Liver (tissue), 3 donors: ENCODE results near the gene SPSB1.

Source experiments
- CTCF ChIP-seq: fragments of 150-350 bp; IDR thresholded peaks from 2 replicates; pipeline ENCODE4 v1.5.1; 2017; ENCODE audit warnings: improper control_type of control experiment, low read depth, low read length; ENCODE audit not compliant: missing input control
- GABPA ChIP-seq, 2 donors: IDR thresholded peaks in 1 of 2; conservative IDR thresholded peaks in 1 of 2; 2 replicates each; pipeline ENCODE4 v1.6.1; 2016; ENCODE audit warnings: antibody characterized with exemption in 2 of 2, mild to moderate bottlenecking in 1 of 2, moderate library complexity in 1 of 2
- JUND ChIP-seq, 2 donors: IDR thresholded peaks; 2 replicates each; pipeline ENCODE4 v1.6.1; 2016; ENCODE audit warnings: antibody characterized with exemption in 2 of 2
- MAX ChIP-seq: IDR thresholded peaks from 2 replicates; pipeline ENCODE4 v1.6.1; 2016; ENCODE audit warnings: antibody characterized with exemption
- RAD21 ChIP-seq, 2 donors: IDR thresholded peaks; 2 replicates each; pipeline ENCODE4 v1.6.1; 2016; ENCODE audit warnings: antibody characterized with exemption in 2 of 2, mild to moderate bottlenecking in 2 of 2
- REST ChIP-seq: IDR thresholded peaks from 2 replicates; pipeline ENCODE4 v1.6.1; 2016; ENCODE audit warnings: antibody characterized with exemption, mild to moderate bottlenecking
- SP1 ChIP-seq: IDR thresholded peaks from 2 replicates; pipeline ENCODE4 v1.6.1; 2018; ENCODE audit warnings: antibody characterized with exemption, mild to moderate bottlenecking
- TAF1 ChIP-seq: conservative IDR thresholded peaks from 2 replicates; pipeline ENCODE4 v1.6.1; 2016; ENCODE audit warnings: antibody characterized with exemption, mild to moderate bottlenecking
- YY1 ChIP-seq: IDR thresholded peaks from 2 replicates; pipeline ENCODE4 v1.6.1; 2016; ENCODE audit warnings: antibody characterized with exemption, mild to moderate bottlenecking
- ZBTB33 ChIP-seq: IDR thresholded peaks from 2 replicates; pipeline ENCODE4 v1.6.1; 2016; ENCODE audit warnings: antibody characterized with exemption
- donor health status: healthy.
- donor health status: healthy.

GRCh38 chr1:9366298-9366697 lies 73.6 kb downstream of the SPSB1 start:
- TF ChIP-seq ZBTB33: no peak
- no peak for TF ChIP-seq CTCF
- no peak for TF ChIP-seq RAD21 (IDR thresholded peaks at IDR 0.05)
- TF ChIP-seq REST: no peak
- TF ChIP-seq JUND (IDR thresholded peaks at IDR 0.05): no peak
- no peak for TF ChIP-seq YY1
- TF ChIP-seq SP1: no peak
- TF ChIP-seq GABPA (IDR thresholded peaks at IDR 0.05 in 1 of 2, conservative IDR thresholded peaks at IDR 0.05 in 1 of 2): no peak
- no peak for TF ChIP-seq MAX
- no peak for TF ChIP-seq TAF1
